Neural progenitor cell (in vitro differentiated cells): Measurements from ENCODE around the gene ARMH1. TPM values are rescaled to one million over a fixed set of nuclear protein-coding genes. Genes with fewer than 3 reads are reported as not detected.

ENCODE experiments used
- DNase-seq: peaks from one replicate; pipeline ENCODE4 v3.0.0-alpha.2; 2016; ENCODE audit warnings: low spot score
- H2AFZ ChIP-seq: fragments of 200-600 bp; sonication (generic); replicated peaks from 2 replicates; pipeline ENCODE4 v1.6.1; 2016; ENCODE audit warnings: antibody characterized with exemption
- H3F3A ChIP-seq: fragments of 200-600 bp; sonication (generic); 2 replicates; pipeline ENCODE4 v1.6.1; 2016; ENCODE audit warnings: antibody characterized with exemption, low read depth
- H3K27ac ChIP-seq: fragments of 200-600 bp; sonication (generic); 2 replicates; pipeline ENCODE4 v1.5.1; 2016; ENCODE audit warnings: mild to moderate bottlenecking
- H3K27me3 ChIP-seq: fragments of 200-600 bp; sonication (generic); 2 replicates; pipeline ENCODE4 v1.6.1; 2016; ENCODE audit warnings: mild to moderate bottlenecking, moderate library complexity
- H3K36me3 ChIP-seq: fragments of 200-600 bp; sonication (generic); 2 replicates; pipeline ENCODE4 v1.5.1; 2016
- H3K4me1 ChIP-seq: fragments of 200-600 bp; sonication (generic); 2 replicates; pipeline ENCODE4 v1.6.1; 2016; ENCODE audit warnings: mixed run types
- H3K4me2 ChIP-seq: fragments of 200-600 bp; sonication (generic); 2 replicates; pipeline ENCODE4 v1.6.1; 2016
- H3K4me3 ChIP-seq: fragments of 200-600 bp; sonication (generic); 2 replicates; pipeline ENCODE4 v1.5.1; 2016
- H3K79me2 ChIP-seq: fragments of 200-600 bp; sonication (generic); 2 replicates; pipeline ENCODE4 v1.6.1; 2016; ENCODE audit warnings: low read depth
- H3K9ac ChIP-seq: fragments of 200-600 bp; sonication (generic); 2 replicates; pipeline ENCODE4 v1.6.1; 2016
- H3K9me3 ChIP-seq: fragments of 200-600 bp; sonication (generic); 2 replicates; pipeline ENCODE4 v1.5.1; 2016; ENCODE audit warnings: low read depth
- H4K20me1 ChIP-seq: fragments of 200-600 bp; sonication (generic); 2 replicates; pipeline ENCODE4 v1.6.1; 2016; ENCODE audit warnings: low read depth
- H3K27ac Mint-ChIP-seq: 3 replicates; pipeline ENCODE4 v1.8.0; 2021; ENCODE audit warnings: mixed read lengths
- H3K27me3 Mint-ChIP-seq: 2 replicates; pipeline ENCODE4 v1.8.0; 2022; ENCODE audit warnings: low read depth, mild to moderate bottlenecking, inconsistent platforms, moderate library complexity, mixed read lengths; ENCODE audit not compliant: insufficient read depth
- H3K36me3 Mint-ChIP-seq: 3 replicates; pipeline ENCODE4 v1.8.0; 2021; ENCODE audit warnings: mixed read lengths
- H3K4me1 Mint-ChIP-seq: 3 replicates; pipeline ENCODE4 v1.8.0; 2021; ENCODE audit warnings: mixed read lengths
- H3K4me3 Mint-ChIP-seq: 3 replicates; pipeline ENCODE4 v1.8.0; 2021; ENCODE audit warnings: mild to moderate bottlenecking, moderate library complexity, mixed read lengths
- H3K9me3 Mint-ChIP-seq: 3 replicates; pipeline ENCODE4 v1.8.0; 2020; ENCODE audit warnings: mixed read lengths
- EZH2 ChIP-seq: fragments of 200-600 bp; sonication (generic); IDR thresholded peaks from 2 replicates; pipeline ENCODE4 v1.6.1; 2017; ENCODE audit warnings: antibody characterized with exemption, mild to moderate bottlenecking, moderate library complexity
- EZH2phosphoT487 ChIP-seq: fragments of 200-600 bp; sonication (generic); IDR thresholded peaks from 2 replicates; pipeline ENCODE4 v1.6.1; 2017; ENCODE audit warnings: antibody characterized with exemption
- total RNA-seq: library from RNA; depleted of rRNA; stranded (reverse); fragments of >200 nt; gene quantifications from 2 replicates; pipeline ENCODE4 v1.2.3, GENCODE V29; 2015; ENCODE audit warnings: low replicate concordance
- TF ChIP-seq, protein P1 (sequence below): fragments of 200-600 bp; sonication (generic); IDR thresholded peaks from 2 replicates; pipeline ENCODE4 v1.5.1; 2017; ENCODE audit warnings: antibody characterized with exemption, mild to moderate bottlenecking

Gene ARMH1
- total RNA-seq, 1 donor from 2014 or later, result 3.6 TPM

DNA sequence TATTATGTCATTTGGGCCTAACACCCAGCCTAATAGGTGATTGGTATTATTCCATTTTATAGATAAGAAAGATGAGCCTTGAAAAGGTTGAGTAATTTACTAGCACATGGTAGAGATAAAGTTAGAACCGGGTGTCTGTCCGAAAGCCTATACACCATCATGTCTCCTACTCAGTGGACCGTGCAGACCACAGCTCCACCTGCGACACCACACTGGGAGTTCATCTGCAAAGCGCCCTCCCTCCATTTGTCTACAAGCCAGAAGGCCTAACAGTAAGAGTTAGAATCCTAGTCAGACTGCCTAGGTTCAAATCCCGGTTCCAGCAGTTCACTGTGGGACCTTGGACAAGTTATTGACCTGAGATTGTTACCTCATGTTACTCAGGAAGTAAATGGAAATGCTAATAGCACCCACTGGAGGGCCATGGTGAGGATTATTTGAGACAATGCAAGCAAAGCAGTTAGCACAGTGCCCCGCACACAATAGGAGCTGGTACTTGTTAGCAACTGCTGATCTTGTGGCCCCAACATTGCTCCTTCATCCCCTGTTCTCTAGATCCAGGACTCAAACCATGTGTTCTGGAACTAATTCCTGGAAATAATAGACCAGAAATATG lies 20.5 kb downstream of the ARMH1 start:
- Histone ChIP-seq H2AFZ (no peak overlapping the region), H3K27ac (no peak overlapping the region), H3K79me2 (no peaks in the 10 kb centered on the region), H3K4me1 (no peaks in the 10 kb centered on the region), H3K9ac (no peak overlapping the region), H3K36me3 (no peaks in the 10 kb centered on the region), H3K4me2 (no peak overlapping the region), H3K4me3 (no peak overlapping the region), H3K9me3 (no peaks in the 10 kb centered on the region), H4K20me1 (no peaks in the 10 kb centered on the region), H3K27me3 (no peaks in the 10 kb centered on the region), H3F3A (no peaks in the 10 kb centered on the region)
- TF ChIP-seq EZH2 (no peak), EZH2phosphoT487 (no peak)
- TF ChIP-seq, protein P1, sequence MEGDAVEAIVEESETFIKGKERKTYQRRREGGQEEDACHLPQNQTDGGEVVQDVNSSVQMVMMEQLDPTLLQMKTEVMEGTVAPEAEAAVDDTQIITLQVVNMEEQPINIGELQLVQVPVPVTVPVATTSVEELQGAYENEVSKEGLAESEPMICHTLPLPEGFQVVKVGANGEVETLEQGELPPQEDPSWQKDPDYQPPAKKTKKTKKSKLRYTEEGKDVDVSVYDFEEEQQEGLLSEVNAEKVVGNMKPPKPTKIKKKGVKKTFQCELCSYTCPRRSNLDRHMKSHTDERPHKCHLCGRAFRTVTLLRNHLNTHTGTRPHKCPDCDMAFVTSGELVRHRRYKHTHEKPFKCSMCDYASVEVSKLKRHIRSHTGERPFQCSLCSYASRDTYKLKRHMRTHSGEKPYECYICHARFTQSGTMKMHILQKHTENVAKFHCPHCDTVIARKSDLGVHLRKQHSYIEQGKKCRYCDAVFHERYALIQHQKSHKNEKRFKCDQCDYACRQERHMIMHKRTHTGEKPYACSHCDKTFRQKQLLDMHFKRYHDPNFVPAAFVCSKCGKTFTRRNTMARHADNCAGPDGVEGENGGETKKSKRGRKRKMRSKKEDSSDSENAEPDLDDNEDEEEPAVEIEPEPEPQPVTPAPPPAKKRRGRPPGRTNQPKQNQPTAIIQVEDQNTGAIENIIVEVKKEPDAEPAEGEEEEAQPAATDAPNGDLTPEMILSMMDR, result no peak
- H3K27me3 Mint-ChIP-seq, result peaks cover 4% of the 10 kb centered on the region
- peaks cover 5% of the 10 kb centered on the region for H3K36me3 Mint-ChIP-seq
- H3K4me1 Mint-ChIP-seq, result no peaks in the 10 kb centered on the region
- no peaks in the 10 kb centered on the region for H3K9me3 Mint-ChIP-seq
- DNase-seq, result no peak
- H3K27ac Mint-ChIP-seq, result no peak overlapping the region
- H3K4me3 Mint-ChIP-seq, result no peak overlapping the region

DNA sequence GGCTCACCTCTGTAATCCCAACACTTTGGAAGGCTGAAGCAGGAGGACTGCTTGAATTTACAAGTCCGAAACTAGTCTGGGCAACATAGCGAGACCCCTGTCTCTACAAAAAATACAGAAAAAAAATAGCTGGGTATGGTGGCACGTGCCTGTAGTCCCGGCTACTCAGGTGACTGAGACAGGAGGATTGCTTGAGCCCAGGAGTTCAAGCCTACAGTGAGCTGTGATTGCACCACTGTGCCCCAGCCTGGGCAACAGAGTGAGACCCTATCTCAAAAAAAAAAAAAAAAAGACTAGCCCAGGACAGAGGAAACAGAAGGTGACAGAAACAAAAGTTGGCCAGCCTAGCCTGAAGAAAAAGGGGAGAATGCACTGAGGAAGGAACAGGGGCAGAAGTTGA lies 21.2 kb downstream of the ARMH1 start:
- H3K4me1 Mint-ChIP-seq, result no peaks in the 10 kb centered on the region
- Histone ChIP-seq H3K79me2 (no peaks in the 10 kb centered on the region), H3K4me3 (no peak overlapping the region), H3F3A (no peaks in the 10 kb centered on the region), H2AFZ (no peak overlapping the region), H3K4me1 (no peaks in the 10 kb centered on the region), H3K27ac (no peak overlapping the region), H4K20me1 (no peaks in the 10 kb centered on the region), H3K9me3 (no peaks in the 10 kb centered on the region), H3K27me3 (no peaks in the 10 kb centered on the region), H3K9ac (no peak overlapping the region), H3K4me2 (no peak overlapping the region), H3K36me3 (no peaks in the 10 kb centered on the region)
- no peak for DNase-seq
- H3K9me3 Mint-ChIP-seq, result no peaks in the 10 kb centered on the region
- H3K27ac Mint-ChIP-seq, result no peak overlapping the region
- peaks cover 5% of the 10 kb centered on the region for H3K36me3 Mint-ChIP-seq
- no peak overlapping the region for H3K4me3 Mint-ChIP-seq
- TF ChIP-seq EZH2 (no peak), EZH2phosphoT487 (no peak)
- TF ChIP-seq, protein P1, result no peak
- H3K27me3 Mint-ChIP-seq, result peaks cover 7% of the 10 kb centered on the region

DNA sequence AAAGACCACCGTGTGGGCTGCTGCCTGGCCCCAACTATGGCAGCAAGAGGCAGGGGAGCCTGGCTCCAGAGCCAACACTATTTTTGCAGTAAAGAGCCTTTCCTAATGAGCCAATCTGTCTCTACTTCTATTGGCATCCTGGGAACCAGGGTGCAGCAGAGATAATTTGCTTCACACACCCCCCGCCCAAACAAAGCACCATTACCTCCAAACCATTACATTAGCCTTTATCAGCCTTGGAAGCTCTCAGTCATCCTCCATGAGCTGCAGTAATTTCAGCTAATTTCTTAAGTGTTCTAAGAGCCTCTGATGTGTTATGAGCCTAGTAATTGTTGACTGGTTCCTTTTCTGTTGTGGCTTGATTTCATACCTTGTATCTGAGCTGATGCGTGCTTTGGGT lies 21.6 kb downstream of the ARMH1 start:
- H3F3A ChIP-seq, result no peaks in the 10 kb centered on the region
- peaks cover 5% of the 10 kb centered on the region for H3K36me3 Mint-ChIP-seq
- H3K9me3 Mint-ChIP-seq, result no peaks in the 10 kb centered on the region
- no peak overlapping the region for H3K27ac Mint-ChIP-seq
- no peaks in the 10 kb centered on the region for H3K27me3 ChIP-seq
- peaks cover 8% of the 10 kb centered on the region for H3K27me3 Mint-ChIP-seq
- H3K79me2 ChIP-seq, result no peaks in the 10 kb centered on the region
- no peaks in the 10 kb centered on the region for H3K4me1 ChIP-seq
- no peak overlapping the region for H3K27ac ChIP-seq
- no peaks in the 10 kb centered on the region for H4K20me1 ChIP-seq
- H3K4me1 Mint-ChIP-seq, result peaks cover 1% of the 10 kb centered on the region
- no peak overlapping the region for H3K4me3 Mint-ChIP-seq
- no peaks in the 10 kb centered on the region for H3K9me3 ChIP-seq
- TF ChIP-seq EZH2 (no peak), EZH2phosphoT487 (no peak)
- TF ChIP-seq, protein P1, result no peak
- no peaks in the 10 kb centered on the region for H3K36me3 ChIP-seq
- no peak overlapping the region for H3K4me2 ChIP-seq
- no peak for DNase-seq
- H3K9ac ChIP-seq, result no peak overlapping the region
- no peak overlapping the region for H3K4me3 ChIP-seq
- H2AFZ ChIP-seq, result no peak overlapping the region
